Jurkat, Clone E6-1 (cell line): Measurements from ENCODE around the gene PUSL1.

ENCODE experiments used
- DNase-seq: peaks from one replicate; pipeline ENCODE4 v3.0.0-alpha.2; 2011; ENCODE audit warnings: low read depth, low spot score
- H3K4me3 ChIP-seq: 2 replicates; pipeline ENCODE4 v1.5.1; 2011; ENCODE audit warnings: mild to moderate bottlenecking, low read length, control low read depth, moderate library complexity

The PUSL1 gene

DNA sequence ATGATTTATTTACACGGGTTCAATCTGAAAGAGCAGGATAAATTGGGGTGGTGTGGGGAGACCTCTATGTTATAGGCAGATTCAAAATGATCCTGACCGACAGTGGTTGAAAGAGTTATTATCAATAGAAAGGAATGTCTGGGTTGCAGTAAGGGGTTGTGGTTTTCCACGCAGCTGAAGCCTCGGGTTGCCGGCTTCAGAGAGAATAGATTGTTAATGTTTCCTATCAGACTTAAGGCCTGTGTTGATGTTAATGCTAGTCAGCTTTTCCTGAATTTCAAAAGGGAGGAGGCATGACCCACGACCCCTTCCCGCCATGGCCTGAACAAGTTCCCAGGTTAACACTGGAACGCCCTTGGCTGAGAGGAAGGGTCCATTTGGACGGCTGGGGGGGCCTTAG lies 32.6 kb upstream of the PUSL1 start:
- H3K4me3 ChIP-seq = no peak overlapping the region
- no peak for DNase-seq

GRCh38 chr1:1278620-1279019 lies 29.8 kb upstream of the PUSL1 start:
- H3K4me3 ChIP-seq = no peak overlapping the region

DNA sequence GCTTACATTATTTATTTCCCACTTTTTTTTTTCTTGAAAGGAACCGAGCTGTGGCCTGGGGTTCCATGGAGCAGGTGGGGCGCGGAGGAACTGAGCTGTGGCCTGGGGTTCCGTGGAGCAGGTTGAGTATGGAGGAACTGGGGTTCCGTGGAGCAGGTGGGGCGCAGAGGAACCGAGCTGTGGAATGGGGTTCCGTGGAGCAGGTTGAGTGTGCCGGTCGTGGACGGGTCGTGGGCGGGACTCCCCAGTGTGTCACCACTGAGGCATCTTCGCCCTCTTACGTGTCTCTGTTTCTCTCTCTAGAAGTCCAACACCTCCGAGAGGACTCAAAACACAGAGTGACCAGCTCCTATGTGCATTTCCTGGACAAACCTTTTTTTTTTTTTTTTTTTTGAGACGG lies 29.4 kb upstream of the PUSL1 start:
- H3K4me3 ChIP-seq = no peak overlapping the region

More at GRCh38 chr1:1278620-1279019, 29.8 kb upstream of the PUSL1 start:
- DNase-seq = no peak

GRCh38 chr1:1280782-1281481 lies 27.5 kb upstream of the PUSL1 start:
- no peak for DNase-seq
- H3K4me3 ChIP-seq = no peak overlapping the region

More for the DNA sequence above, 29.4 kb upstream of the PUSL1 start:
- no peak for DNase-seq

GRCh38 chr1:1281533-1282321 lies 26.7 kb upstream of the PUSL1 start:
- no peak overlapping the region for H3K4me3 ChIP-seq
- no peak for DNase-seq

DNA sequence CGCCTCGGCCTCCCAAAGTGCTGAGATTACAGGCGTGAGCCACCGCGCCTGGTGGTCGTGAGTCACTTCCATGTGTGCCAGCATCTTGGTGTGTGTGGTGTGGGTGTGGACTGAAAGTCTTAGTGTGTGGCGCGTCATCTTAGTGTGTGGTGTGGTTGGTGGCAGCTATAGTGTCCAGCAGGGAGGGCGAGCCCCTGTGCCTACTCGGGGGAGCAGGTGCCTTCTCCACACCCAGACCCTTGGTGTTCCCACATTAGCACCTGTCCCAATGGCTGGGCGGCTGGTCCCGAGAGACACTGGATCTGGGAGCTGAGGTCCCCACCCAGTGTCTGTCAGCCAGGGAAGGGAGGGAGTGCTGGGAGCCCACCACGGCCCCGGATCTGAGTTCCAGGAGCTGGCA lies 25.4 kb upstream of the PUSL1 start:
- DNase-seq = no peak
- no peak overlapping the region for H3K4me3 ChIP-seq

DNA sequence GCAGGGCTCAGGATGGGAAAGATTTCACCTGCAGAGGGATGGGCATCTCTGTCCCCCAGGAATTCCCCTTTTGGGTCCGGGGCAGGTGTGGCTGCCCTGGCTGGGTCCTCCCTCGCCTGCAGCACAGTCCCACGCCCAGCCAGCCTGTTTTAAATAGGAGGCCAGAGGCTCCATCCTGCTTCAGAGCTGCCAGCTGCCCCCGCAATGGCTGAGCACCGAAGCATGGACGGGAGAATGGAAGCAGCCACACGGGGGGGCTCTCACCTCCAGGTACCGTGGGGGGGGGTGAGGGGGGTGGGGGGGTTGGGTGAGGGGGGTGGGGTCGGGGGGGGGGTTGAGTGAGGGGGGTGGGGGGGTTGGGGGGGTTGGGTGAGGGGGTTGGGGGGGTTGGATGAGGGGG lies 24.6 kb upstream of the PUSL1 start:
- DNase-seq = no peak
- H3K4me3 ChIP-seq = no peak overlapping the region

GRCh38 chr1:1284221-1285101 lies 23.9 kb upstream of the PUSL1 start:
- no peak overlapping the region for H3K4me3 ChIP-seq
- DNase-seq = no peak

- DNase-seq = no peak
- no peak overlapping the region for H3K4me3 ChIP-seq
These were observed 23.3 kb upstream of the PUSL1 start for GRCh38 chr1:1285102-1285571.

DNA sequence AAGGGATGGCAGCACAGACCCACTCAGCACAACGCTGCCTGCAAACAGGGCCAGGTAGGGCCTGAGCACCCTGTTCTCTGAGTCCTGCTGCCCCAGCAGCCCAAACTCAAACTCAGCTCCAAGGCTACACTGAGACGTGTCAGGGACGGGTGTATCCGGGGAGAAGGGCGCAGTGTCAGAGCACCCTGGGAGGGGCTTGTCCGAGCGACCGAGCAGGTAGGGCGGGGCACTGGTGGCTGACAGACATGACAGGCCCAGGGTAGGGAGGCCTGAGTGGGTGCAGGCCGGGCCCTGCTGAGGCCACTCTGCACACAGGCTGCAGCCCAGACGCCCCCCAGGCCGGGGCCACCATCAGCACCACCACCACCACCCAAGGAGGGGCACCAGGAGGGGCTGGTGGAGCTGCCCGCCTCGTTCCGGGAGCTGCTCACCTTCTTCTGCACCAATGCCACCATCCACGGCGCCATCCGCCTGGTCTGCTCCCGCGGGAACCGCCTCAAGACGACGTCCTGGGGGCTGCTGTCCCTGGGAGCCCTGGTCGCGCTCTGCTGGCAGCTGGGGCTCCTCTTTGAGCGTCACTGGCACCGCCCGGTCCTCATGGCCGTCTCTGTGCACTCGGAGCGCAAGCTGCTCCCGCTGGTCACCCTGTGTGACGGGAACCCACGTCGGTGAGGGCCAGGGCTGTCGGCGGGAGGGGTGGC lies 22.6 kb upstream of the PUSL1 start:
- H3K4me3 ChIP-seq = no peak overlapping the region
- DNase-seq = no peak

DNA sequence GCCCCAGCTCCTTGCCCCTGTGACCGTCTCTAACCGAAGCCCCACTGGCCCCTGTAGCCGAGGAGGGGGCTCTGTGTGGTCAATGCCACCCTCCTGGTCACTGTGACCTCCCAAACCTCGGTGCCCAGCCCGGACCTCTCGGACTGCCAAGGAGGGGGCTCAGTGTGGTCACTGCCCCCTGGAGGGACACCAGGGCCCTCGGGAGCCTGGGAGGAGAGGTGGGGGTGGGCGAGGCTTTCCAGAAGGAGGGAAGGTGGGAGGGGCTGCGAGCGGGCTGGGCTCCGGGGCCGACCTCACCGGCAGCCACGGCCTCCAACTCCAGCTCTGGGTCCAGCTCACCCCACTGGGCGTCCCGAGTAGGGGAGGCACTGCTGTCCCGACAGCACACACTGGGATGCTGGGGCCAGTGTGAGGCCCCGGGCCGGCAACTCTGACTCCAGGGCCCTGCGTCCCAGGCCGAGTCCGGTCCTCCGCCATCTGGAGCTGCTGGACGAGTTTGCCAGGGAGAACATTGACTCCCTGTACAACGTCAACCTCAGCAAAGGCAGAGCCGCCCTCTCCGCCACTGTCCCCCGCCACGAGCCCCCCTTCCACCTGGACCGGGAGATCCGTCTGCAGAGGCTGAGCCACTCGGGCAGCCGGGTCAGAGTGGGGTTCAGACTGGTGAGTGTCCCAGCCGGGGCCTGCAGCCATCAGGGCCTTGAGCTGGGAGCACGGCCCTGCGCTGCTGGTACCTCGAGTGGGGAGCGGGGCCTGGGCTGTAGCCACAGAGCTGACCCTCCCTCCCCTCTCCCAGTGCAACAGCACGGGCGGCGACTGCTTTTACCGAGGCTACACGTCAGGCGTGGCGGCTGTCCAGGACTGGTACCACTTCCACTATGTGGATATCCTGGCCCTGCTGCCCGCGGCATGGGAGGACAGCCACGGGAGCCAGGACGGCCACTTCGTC lies 21.8 kb upstream of the PUSL1 start:
- H3K4me3 ChIP-seq = no peak overlapping the region
- no peak for DNase-seq

DNA sequence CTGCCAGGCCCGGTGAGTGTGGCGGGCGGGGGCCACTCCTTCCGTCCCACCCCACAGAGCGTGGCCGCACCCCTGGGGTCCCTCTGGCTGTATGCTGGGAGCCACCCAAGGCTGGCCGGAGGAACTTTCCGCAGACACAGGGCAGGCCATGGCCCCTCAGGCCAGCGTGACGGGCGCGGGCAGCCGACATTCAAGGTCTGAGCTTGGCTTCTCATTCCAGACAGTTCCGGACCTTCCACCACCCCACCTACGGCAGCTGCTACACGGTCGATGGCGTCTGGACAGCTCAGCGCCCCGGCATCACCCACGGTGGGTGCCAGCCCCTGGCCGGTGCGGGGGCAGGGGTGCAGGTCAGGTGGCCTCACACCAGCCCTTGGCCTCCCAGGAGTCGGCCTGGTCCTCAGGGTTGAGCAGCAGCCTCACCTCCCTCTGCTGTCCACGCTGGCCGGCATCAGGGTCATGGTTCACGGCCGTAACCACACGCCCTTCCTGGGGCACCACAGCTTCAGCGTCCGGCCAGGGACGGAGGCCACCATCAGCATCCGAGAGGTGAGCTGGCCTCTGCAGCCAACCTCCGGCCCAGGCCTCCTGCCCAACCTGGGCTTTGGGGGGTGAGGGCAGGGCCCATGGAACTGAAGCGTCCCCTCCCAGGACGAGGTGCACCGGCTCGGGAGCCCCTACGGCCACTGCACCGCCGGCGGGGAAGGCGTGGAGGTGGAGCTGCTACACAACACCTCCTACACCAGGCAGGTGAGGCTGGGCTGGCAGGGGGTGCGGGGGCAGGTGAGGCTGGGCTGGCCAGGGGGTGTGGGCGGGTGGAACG lies 20.9 kb upstream of the PUSL1 start:
- no peak overlapping the region for H3K4me3 ChIP-seq
- DNase-seq = no peak

DNA sequence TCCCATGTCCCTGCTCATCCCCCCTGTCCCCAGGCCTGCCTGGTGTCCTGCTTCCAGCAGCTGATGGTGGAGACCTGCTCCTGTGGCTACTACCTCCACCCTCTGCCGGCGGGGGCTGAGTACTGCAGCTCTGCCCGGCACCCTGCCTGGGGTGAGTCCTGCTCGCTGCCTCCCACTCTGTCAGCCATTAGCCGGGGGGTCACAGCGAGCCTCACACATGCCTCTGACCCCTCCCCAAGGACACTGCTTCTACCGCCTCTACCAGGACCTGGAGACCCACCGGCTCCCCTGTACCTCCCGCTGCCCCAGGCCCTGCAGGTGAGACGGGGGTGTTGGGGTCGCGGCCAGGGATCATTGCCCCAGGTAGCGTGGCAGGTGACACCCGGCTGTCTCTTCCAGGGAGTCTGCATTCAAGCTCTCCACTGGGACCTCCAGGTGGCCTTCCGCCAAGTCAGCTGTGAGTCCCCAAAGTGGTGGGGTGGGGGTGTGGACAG lies 18.1 kb upstream of the PUSL1 start:
- H3K4me3 ChIP-seq = no peak overlapping the region
- no peak for DNase-seq

DNA sequence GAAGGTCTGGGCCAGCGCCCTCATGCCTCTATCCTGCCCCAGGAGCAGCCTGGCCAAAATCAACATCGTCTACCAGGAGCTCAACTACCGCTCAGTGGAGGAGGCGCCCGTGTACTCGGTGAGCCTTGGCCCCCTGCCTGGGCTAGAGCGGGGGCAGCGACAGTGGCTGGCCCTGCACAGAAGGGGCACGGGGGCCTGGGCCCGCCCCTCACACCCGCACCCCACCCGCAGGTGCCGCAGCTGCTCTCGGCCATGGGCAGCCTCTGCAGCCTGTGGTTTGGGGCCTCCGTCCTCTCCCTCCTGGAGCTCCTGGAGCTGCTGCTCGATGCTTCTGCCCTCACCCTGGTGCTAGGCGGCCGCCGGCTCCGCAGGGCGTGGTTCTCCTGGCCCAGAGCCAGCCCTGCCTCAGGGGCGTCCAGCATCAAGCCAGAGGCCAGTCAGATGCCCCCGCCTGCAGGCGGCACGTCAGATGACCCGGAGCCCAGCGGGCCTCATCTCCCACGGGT lies 17.3 kb upstream of the PUSL1 start:
- DNase-seq = no peak
- no peak overlapping the region for H3K4me3 ChIP-seq

- peak; percentile 45 for DNase-seq
- H3K4me3 ChIP-seq = no peak overlapping the region
These were observed 16.6 kb upstream of the PUSL1 start for GRCh38 chr1:1291548-1292441.

- no peak for DNase-seq
- no peak overlapping the region for H3K4me3 ChIP-seq
These were observed 16.0 kb upstream of the PUSL1 start for GRCh38 chr1:1292442-1292779.
